ENCODE data around the gene SLC25A13. TPM values are rescaled to one million over a fixed set of nuclear protein-coding genes. Genes with fewer than 3 reads are reported as not detected.

Gene SLC25A13
- total and polyA plus RNA-seq, 9 of the 15 experiments (the other 6 are each of a cell fraction or from before 2014, with no cell fraction given): 21.4 to 80.2 (median 58.7) TPM

DNA sequence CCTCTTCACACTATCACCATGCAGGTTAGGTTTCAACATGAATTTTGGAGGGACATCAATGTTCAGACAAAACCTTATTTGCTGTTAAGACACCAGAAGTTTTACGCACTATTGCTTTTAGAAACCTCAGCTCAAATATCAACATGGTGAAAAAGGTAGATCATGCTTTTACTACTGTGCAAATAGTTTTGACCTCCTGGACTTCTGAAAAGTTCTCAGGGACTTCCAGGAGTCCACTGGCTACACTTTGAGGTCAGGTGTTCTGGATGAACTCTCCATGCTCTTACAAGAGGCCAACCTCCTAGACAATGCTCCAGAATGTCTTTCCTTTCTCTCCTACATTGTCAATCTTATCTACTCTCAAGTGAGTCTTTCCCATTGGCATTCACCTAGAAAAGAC lies 55.9 kb downstream of the SLC25A13 start:
- no peak overlapping the region for H3K4me3 ChIP-seq
- TF ChIP-seq CBX8 (IDR thresholded peaks at IDR 0.05; ENCODE audit: borderline replicate concordance, extremely low read depth, low read depth, low read length, poor library complexity, severe bottlenecking) (no peak), TAF1 (IDR thresholded peaks at IDR 0.05; ENCODE audit: control insufficient read depth, extremely low read depth, insufficient read depth, low read length, severe bottlenecking) (no peak), ZNF23 (CRISPR knock-in tag; IDR thresholded peaks at IDR 0.05) (no peak), RUNX1 (IDR thresholded peaks at IDR 0.05; ENCODE audit: low read depth) (no peak), FOXJ2 (tag; IDR thresholded peaks at IDR 0.05) (no peak), RBFOX2 (IDR thresholded peaks at IDR 0.05; ENCODE audit: low read depth, low read length) (no peak), NEUROD1 (IDR thresholded peaks at IDR 0.05; ENCODE audit: borderline replicate concordance, low read depth, low read length, partially characterized antibody) (no peak), TEAD4 (IDR thresholded peaks at IDR 0.05; ENCODE audit: low read length) (no peak), TEAD4 (CRISPR knock-in tag; IDR thresholded peaks at IDR 0.05; ENCODE audit: borderline replicate concordance) (no peak), GABPB1 (CRISPR knock-in tag; IDR thresholded peaks at IDR 0.05) (no peak), ZNF143 (CRISPR knock-in tag; IDR thresholded peaks at IDR 0.05) (no peak), TRIM24 (IDR thresholded peaks at IDR 0.05) (no peak)
- H3K4me1 ChIP-seq (replicated peaks in 1 of 2; ENCODE audit: control insufficient read depth in 2 of 2, insufficient read depth in 2 of 2, low read length in 2 of 2): no peaks in the 10 kb centered on the region
- no peaks in the 10 kb centered on the region for H3K9me3 ChIP-seq (replicated peaks; ENCODE audit: control insufficient read depth, insufficient read depth, low read depth, low read length)
- in situ Hi-C loops (cut with MboI): no loop called here
- ChIA-PET CTCF (ENCODE audit: low intra/inter-chr PET ratio) (no interaction called here), POLR2A (no interaction called here)
- no peaks in the 10 kb centered on the region for H3K9me1 ChIP-seq (ENCODE audit: control insufficient read depth, insufficient read depth, low read length)
- BruUV-seq (replicated peaks): no TSS peak
- no peak for FAIRE-seq
- no peaks in the 10 kb centered on the region for H4K20me1 ChIP-seq (replicated peaks; ENCODE audit: control insufficient read depth, insufficient read depth, low read length)
- WGBS (ENCODE audit: insufficient coverage, low coverage, missing lambda C conversion rate): 100% methylated on average over 1 of the region's 1 CpG
- H3K27me3 ChIP-seq (ENCODE audit: control insufficient read depth in 2 of 2, insufficient read depth in 2 of 2, low read length in 2 of 2): no peaks in the 10 kb centered on the region
- H3K9ac ChIP-seq (ENCODE audit: insufficient read depth in 1 of 2, low read depth in 2 of 2, low read length in 2 of 2): no peak overlapping the region
- no peak overlapping the region for H2AFZ ChIP-seq (ENCODE audit: low read depth, low read length)
- peaks cover 9% of the 10 kb centered on the region; the same call in 1 of the 3 replicates for H3K36me3 ChIP-seq (ENCODE audit: control insufficient read depth, insufficient read depth, low read length)
- ATAC-seq: no peak
- H3K4me2 ChIP-seq (ENCODE audit: insufficient read depth, low read length): no peak overlapping the region
- DNase-seq (ENCODE audit: extremely low read depth in 1 of 4, low spot score in 3 of 4): no peak
- intact Hi-C loops (cut with micrococcal nuclease): no loop called here
- peaks cover 15% of the 10 kb centered on the region; the same call in 2 of the 3 replicates for H3K79me2 ChIP-seq (ENCODE audit: control insufficient read depth, insufficient read depth, low read length)
- H3K27ac ChIP-seq (ENCODE audit: extremely low read depth, low read depth, low read length): no peak overlapping the region

All from K562 (cell line).